Hematopoietic multipotent progenitor cell treated with erythropoietin and hydrocortisone succinate and interleukin-3 and kit ligand, for 8 days (in vitro differentiated cells): ENCODE results near the gene PTPRF.
"Not testable (repeated sequence)": the region's sequence is repeated elsewhere in the genome, so short reads cannot be mapped to it uniquely, and the experiment has no call there.

Experiments
- DNase-seq: peaks from one replicate; pipeline ENCODE4 v3.0.0-alpha.2; 2015

The PTPRF gene

DNA sequence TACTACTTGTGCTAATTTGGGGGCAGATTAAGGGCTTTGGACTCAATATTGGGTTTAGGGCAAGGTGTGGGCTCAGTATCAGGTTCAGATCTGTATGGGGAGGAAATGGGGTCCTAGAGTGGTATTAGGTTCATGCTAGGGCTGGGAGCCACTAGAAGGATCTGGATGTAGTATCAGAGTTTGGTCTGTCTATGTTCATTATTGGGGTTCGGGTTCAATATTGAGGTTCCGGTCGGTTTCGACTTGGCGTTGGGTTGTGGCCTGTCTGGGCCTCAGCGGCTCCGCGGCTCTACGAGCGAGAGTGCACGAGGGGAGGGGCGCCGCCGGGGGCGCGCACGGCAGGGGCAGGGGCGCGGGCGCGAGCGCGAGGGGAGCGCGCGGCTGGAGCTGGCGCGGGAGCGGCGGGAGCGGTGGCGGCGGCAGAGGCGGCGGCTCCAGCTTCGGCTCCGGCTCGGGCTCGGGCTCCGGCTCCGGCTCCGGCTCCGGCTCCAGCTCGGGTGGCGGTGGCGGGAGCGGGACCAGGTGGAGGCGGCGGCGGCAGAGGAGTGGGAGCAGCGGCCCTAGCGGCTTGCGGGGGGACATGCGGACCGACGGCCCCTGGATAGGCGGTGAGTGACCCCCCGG, at the start of gene PTPRF:
TSS of gene PTPRF (plus strand) at position 401 of the 624 bp plus-strand sequence. CDS start 14,193 bp downstream, outside the sequence.
- DNase-seq, result no peak

DNA sequence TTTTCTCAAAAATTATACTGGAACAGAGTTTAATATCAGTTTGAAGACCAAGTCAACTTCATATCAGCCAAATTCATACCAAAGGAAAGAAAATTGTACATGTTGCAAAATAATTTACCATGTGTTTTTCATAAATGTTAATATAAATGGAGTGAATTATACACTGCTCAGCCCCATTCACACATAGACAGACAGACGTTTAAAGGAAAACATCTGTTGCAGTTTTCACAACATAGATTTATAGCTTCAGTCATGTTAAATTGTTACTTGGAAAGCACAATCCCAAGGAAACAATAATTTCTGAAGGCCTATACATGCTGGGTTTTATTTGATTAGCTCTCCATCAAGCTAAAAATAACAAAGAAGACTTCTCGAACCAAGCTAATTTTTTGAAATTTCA, 49.2 kb upstream of the PTPRF start:
- DNase-seq, result no peak

DNA sequence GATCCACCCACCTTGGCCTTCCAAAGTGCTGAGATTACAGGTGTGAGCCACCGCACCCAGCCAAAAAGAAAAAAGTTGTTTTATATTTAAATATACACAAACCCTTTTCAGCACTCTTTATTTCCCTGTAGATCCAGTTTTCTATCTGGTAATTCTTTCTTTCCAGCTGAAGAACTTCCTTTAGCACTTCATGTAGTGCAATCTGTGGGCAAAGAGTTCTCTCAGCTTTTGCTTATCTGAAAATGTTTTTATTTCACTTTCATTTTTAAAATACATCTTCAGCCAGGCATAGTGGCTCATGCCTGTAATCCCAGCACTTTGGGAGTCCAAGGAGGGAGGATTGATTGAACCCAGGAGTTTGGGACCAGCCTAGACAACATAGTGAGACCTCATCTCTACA, 48.5 kb upstream of the PTPRF start:
- DNase-seq, result no peak

DNA sequence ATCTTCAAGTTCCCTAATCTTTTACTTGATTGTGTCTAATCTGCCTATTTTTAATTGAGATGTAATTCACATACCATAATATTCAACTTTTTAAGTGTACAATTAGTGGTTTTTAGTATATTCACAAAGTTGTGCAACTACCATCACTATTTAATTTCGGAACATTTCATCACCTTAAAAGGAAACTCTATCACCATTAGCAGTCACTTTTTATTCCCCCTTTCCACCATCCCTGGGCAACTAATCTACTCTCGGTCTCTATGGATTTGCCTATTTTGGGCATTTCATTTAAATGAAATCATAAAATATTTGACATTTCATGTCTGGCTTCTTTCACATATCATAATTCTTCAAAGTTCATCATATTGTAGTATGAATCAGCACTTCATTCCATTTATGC, 46.3 kb upstream of the PTPRF start:
- no peak for DNase-seq

DNA sequence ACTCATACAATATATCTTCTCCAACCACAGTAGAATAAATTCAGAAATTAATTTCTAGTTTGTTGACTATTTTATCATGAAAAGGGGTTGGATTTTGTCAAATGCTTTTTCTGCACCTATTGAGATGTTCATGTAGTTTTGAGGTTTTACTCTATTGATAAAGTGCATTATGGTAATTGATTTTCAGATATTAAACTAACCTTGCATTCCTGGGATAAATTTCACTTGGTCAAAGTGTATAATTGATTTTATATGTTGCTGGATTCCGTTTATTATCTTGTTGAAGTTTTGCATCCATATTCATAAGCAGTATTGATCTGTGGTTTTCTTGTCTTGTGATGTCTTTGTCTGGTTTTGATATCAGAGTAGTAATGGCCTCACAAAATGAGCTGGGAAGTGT, 42.5 kb upstream of the PTPRF start:
- DNase-seq, result no peak

DNA sequence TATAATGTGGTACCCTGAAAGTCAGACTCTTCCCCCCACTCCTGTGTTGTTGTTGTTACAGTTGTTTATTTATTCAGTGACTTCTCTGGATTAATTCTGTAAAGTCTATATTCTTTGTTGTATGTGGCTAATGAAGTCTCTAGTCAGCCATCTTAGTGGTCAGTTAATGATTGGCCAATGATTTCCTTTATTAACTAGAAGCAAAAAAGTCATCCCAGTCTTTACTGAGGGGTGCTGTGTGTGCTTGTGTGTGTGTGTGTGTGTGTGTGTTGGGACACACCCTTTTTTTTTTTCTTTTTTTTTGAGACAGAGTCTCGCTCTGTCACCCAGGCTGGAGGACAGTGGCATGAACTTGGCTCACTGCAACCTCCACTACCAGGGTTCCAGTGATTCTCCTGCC, 39.6 kb upstream of the PTPRF start:
- no peak for DNase-seq

DNA sequence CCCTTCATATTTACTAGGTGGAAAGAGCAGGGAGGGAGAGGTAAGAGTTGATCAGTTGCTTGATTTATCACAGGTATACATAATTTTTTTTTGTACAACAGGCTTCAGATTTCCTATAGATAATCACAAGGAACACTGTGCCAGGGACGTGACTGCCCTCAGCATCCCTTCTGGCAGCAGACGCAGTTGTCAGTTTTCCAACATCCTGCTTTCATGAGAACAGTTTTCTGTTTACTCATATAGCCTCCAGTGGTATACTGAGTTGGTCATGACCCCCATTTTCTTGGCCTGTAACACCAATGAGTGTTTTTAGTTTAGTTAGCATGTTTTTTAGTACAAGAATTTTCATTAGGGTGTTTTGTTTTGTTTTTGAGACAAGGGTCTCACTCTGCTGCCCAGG, 37.9 kb upstream of the PTPRF start:
- DNase-seq, result no peak

DNA sequence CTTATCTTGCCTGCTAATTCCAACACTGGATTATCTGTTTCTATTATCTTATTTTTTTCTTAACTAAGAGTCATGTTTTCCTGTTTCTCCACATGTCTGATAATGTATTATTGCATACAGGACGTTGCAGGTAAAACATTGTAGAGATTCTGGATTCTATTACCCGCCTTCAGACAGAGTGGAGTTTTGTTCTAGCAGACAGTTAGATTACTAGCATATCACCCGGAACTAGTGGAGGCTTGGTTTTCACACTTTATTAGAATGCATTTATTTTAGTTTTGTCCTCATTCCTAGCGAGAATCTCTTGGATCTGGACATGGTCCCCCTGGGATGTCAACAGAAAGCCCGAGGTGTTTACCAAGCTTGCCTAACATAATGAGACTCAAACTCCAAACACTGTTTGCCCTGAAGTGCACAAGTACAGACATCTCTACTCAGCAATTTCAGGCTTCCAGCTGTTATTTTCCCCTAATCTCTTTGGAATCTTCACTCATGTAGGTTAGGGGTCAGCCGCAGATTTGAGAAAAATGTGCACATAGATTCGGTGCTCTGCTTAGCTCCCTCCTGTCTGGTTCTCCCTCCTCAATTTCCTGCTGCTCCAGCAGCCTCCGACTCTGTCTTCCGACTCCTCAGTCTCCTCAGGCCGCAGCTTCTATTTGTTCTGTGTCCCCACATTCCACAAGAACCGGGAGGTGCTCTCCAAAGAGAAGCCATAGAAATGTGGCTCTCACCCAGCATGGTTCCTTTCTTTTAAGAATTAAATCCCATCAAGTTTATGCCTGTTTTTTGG, 36.8 kb upstream of the PTPRF start:
- no peak for DNase-seq

DNA sequence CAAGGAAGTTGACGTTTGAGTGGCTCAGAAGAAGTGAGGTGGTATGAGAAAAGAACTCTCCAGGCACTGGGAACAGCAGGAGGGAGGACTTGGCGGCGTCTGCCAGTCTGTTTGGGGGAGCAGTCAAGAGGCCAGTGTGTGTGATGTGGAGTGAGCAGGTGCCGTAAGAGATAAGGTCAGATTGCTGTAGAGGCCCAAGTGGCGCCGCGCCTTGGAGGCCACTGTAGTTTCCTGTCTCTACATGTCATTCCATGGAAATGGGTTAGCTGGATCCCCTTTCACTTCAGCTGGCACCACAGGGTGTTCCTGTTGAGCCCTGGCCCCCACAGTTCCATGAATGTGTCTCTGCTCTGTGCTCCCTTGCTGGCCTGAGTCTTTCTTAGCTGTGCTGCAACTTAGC, 35.5 kb upstream of the PTPRF start:
- peak; percentile 41 for DNase-seq

DNA sequence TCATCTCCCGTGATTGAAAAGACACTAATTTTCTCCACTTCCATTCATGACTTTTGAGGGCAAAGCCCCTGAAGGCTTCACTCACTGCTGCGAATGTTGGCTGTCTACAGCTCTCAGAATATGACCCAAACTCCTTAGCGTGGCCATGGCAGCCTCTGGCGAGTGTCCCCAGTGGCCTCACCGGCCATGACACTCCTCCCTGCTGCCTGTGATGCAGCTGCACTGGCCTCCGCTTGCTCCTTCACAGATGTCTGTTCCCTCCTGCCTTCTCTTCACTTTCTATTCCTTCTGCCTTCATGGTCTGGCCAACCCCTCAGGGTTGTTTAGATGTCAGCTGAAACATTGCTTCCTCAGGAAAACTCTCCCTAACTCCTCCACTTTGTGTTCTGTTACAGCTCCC, 30.8 kb upstream of the PTPRF start:
- DNase-seq, result no peak

DNA sequence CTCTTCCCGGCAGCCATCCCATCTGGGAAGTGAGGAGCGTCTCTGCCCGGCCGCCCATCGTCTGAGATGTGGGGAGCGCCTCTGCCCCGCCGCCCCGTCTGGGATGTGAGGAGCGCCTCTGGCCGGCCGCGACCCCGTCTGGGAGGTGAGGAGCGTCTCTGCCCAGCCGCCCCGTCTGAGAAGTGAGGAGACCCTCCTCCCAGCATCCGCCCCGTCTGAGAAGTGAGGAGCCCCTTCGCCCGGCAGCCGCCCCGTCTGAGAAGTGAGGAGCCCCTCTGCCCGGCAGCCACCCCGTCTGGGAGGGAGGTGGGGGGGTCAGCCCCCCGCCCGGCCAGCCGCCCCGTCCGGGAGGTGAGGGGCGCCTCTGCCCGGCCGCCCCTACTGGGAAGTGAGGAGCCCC, 28.9 kb upstream of the PTPRF start:
- not testable (repeated sequence) for DNase-seq

DNA sequence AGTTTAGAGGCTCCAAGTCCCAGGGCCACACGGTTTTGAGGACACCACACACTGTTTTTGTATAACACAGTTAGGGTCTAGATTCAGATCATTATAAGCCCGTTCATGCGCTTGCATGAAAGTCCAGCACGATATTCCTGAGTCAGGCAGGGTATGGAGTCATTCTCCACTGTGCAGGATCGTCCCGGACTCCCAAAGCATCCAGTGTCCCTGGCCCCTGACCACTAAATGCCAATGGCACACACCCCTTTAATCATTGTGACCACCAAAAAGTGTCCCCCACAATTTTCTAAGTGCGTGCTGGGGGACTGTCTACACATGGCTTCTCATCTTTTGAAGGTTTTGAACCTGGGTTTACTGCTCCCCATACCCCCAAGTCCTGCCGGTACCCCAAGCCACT, 27.1 kb upstream of the PTPRF start:
- DNase-seq, result no peak

DNA sequence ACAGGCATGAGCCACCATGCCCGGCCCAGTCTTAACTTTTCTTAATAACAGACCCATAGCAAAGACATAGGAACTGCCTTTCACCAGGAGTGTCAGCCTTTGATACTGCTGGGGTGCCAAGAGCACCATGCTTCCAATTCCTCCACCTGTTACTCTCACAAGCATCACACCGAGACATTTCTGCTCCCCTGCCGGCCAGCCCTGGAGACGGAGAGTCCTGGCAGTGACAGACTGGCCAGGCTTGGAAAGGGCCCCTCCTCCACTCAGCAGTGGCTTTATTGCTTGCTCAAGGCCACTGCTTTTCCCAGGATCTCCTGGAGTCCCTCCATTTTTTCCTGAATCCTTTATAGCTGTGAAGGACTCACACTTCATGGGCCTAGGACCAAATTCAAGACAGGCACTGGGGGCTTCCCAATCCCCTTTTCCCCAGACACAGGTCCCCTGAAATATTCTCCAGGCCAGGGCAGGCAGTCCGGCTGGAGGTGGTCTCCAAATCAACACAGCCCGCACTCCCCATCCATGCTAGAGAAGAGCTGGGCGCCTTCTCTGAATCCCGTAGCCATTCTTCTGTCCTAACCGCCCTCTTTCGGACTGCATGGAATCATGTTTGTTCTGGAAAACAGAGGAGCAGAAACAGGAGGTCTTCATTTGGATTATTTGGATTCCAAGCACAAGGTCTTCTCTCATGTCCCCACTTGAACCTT, 25.5 kb upstream of the PTPRF start:
- no peak for DNase-seq

DNA sequence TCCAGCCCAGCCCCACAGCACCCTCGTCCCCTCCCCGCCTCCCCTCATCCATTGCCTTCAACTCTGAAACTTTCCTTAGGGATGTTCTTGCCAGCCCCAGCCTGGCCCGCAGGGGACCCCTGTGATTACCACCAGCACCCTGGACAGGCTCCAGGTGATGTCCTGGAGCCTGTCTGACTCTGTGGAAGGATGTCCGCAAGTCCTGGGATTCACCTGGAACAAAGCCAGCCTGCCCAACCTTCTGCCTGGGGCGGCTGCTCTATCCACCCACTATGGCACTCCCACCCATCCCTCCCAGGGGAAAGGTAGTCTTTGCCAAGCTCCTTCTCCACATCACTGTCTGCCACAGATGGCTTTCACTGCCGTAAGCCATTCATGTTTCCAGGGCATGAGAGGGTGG, 24.4 kb upstream of the PTPRF start:
- no peak for DNase-seq

DNA sequence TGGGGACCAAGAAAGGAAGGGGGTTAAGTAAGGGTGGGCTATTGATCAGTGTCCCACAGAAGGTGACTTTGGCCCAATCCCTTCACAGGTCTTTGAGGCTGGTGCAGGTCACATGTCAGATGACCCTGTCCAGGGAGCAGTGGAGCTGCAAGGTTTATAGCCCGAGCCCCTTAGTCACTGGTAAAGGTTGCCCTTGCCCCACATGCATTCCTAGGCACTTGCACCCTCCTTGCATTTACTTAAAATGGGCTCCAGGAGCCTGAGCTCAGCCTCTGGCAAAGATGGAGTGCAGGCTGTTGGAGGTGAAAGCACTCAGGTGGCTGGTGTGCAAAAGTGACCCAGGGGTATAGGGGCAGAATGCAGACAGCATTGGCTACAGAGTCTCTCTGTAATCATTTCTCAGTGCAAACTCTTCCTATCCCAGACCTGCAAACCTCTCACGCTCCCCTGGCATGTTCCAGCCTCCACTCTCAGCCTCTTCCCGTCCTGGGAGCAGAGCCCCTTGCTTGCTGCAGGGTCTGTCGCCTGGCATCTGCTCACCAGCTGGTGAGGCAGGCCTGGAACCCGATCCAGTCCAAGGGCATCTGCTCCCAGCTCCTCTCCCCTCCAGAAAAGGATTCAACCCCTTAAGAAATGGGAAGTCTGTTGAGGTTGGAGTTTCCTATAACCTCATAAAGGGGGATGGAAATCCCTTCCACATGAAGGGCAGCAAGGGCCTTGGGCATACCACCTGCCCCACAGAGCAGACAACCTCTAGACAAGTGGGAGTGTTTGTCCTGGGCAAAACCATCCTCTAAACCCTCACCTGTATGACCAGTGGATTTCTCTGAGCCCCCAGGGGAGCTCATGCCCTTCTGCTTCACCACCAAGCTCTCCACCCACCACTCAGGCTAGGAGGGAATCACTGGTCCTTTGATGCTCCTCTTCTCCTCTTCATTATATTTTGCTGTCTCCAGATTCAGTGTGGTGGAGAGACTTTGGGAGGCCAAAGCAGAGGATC, 23.1 kb upstream of the PTPRF start:
- no peak for DNase-seq

DNA sequence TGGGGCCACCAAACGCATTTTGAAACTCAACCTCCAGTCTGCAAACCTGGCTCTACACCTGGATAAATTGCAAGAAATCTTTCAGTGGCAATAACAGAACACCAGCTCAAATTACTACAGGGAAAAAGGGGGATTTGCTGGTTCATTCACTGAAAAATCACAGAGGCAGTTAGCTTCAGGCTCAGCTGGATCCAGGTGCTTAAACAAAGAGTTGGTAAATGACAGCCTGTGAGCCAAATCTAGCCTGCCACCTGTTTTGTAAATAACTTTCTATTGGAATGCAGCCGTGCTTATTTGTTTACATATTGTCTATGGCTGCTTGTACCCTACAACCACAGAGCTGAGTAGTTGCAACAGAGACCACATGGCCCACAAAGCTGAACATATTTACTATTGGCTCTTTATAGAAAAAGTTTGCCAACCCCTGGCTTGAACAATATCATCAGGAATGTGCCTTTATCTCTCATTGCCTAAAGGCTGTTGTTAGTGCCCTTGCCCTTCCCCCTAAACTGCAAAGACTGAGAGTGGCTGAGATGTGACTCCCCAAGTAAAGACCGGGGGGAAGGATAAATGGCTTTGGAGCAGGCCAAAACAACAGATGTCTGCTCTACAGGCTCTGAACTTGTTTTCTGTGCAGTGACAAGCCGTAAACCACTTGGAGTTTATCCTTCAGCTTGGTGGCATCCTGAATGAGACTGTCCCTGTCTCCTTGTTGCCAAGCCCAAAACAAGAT, 21.5 kb upstream of the PTPRF start:
- no peak for DNase-seq

DNA sequence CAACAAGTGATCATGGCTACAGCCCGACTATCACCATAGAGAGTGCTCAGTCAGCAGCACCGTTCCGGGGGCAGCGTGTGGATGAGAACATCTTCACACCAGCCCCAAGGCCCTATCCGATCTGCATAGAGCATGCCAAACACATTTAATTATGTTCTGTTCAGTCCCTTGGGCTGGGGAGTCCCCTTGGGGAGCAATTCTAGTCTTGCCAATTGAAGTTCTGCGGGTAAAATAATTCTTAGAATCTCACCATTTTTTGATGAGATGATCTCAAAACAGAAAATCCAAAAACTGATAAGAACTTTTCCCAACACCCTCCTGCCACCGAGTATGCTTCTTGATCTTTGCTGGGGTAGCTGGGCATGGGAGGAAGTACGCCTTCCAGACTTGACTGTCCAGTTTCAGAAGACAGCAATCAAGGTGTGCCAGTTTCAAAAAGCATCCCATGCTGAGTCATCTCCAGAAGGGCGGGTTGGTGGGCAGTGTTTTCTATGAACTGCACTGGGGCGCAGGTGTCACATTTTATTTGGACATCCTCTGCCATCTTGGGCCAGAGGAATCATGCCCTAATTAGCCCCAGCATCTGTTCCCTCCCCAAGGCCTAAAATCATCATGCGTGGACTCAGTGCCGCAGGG, 20.8 kb upstream of the PTPRF start:
- DNase-seq, result no peak

DNA sequence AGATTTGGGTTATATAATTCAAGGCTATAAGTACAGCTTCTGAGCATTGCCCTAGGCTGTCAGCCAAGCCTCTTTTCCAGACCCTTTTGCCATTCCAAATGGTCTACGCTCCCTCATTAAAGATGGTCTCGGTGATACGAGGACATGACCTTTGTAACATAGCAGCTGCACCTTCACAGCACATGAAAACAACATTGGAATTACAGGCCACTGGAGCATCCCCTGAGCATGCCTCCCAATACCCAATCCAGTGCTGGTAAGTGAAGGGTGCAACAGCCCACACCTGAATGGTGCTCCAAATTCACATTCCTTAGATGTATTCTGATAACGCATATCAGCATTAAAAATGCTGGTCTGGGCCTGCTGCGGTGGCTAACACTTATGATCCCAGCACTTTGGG, 20.1 kb upstream of the PTPRF start:
- DNase-seq, result no peak

DNA sequence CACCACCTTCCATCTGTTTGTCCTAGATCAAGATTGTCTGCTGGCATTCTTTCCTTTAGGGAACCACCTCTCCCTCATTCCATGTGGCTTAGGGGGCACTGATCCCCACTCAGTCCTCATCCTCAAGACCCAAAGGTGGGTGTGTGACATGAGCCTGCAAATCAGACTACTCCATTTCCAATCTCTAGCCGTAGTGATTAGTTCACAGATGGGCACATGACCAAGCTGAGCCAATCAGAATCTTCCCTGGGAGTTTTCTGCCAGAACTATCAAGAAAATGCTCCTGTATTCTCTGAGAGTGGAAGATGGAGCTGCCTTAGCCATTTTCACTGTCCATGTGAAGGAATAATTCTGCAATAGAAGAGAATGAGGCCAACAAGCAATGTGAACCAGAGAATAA, 19.3 kb upstream of the PTPRF start:
- DNase-seq, result no peak

DNA sequence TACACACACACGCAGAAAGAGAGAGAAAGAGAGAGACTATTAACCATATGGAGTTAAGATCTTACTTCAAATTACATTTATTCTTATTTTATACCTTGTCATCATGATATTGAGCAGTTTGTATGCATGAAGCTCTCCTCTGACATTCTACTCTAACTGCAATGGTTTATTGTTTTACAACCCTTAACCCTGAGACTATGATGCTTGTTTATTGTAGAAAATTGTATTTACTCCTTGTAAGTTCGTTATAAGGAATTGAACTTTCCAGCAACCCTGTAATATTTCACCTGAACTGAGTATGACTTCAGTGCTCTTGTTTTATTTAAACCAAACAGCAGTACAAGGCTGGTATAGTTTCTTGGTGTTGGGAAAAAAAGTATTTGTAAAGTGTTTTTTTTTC, 18.6 kb upstream of the PTPRF start:
- no peak for DNase-seq

DNA sequence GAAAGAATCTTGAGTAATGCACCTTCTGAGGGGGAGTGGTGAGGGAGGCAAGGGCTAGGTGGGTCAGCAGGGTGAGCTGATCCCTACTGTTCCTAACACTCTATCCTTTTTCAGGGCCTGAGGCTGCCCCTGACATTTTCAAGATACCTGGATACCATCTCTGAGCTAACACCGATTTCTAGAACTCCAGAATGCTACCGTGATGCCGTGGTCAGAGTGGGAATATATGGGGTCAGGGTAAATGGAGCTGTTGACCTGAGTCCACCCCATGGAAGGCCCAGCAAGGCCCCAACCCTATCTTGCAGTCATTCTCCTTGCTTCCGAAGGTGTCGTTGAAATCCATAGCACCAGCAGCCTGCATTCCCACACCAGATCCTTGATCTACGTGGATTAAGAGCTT, 18.0 kb upstream of the PTPRF start:
- DNase-seq, result no peak
